Measurements from ENCODE around the gene POLR3E. TPM values are rescaled to one million over a fixed set of nuclear protein-coding genes. Genes with fewer than 3 reads are reported as not detected.

The POLR3E gene
- total RNA-seq, 4 donors from 2014 or later: 23.2 to 107 (median 46.0) TPM

GRCh38 chr16:22313876-22314470 lies 16.8 kb downstream of the POLR3E start:
- H3K9me3 ChIP-seq: no peaks in the 10 kb centered on the region
- H3K4me1 ChIP-seq: no peaks in the 10 kb centered on the region
- TF ChIP-seq EP300 (IDR thresholded peaks at IDR 0.05; ENCODE audit: low read depth) (no peak), POLR2AphosphoS5 (IDR thresholded peaks at IDR 0.05) (no peak), POLR2A (IDR thresholded peaks at IDR 0.05) (no peak), CTCF (IDR thresholded peaks at IDR 0.05) (no peak)
- peaks cover 0 to 54% (median 13%) of the 10 kb centered on the region in 4 donors for H3K36me3 ChIP-seq
- no peak overlapping the region for H3K27ac ChIP-seq
- 97% methylated on average over 10 of the region's 10 CpGs; no CpG with 5 or more reads in 1 of the 2 donors for WGBS, 2 donors (ENCODE audit: low coverage in 1 of 2)
- H3K27me3 ChIP-seq: no peaks in the 10 kb centered on the region
- in situ Hi-C loops (cut with MboI; ENCODE audit: low pct_ligation_motif_present in 1 of 4, low pct_unique_long_range_greater_than_20kb in 1 of 4, low sequenced_read_pairs in 3 of 4): loop anchor here in 2 of 4 donors (25.0 kb wide), 2 partner anchors 98 to 1127 kb away; no protein-coding TSS in a partner anchor
- intact Hi-C loops (cut with DNase I; ENCODE audit: low total_unique reads): no loop called here
- H3K4me3 ChIP-seq: no peak overlapping the region
- no peak for DNase-seq

- Histone ChIP-seq H3K4me1 (no peaks in the 10 kb centered on the region), H3K4me3 (no peak overlapping the region), H3K27ac (no peak overlapping the region), H3K36me3 (peaks cover 0 to 51% (median 10%) of the 10 kb centered on the region in 4 donors), H3K27me3 (no peaks in the 10 kb centered on the region), H3K9me3 (no peaks in the 10 kb centered on the region)
- no peak for DNase-seq
- no peak for TF ChIP-seq CTCF (IDR thresholded peaks at IDR 0.05)
- intact Hi-C loops (cut with DNase I; ENCODE audit: low total_unique reads) (no loop called here), in situ Hi-C loops (cut with MboI; ENCODE audit: low pct_ligation_motif_present in 1 of 4, low pct_unique_long_range_greater_than_20kb in 1 of 4, low sequenced_read_pairs in 3 of 4) (loop anchor here in 2 of 4 donors (25.0 kb wide), 2 partner anchors 97 to 1128 kb away; no protein-coding TSS in a partner anchor)
- 89 to 91% methylated on average over 5 to 37 of the region's 37 CpGs for WGBS, 2 donors (ENCODE audit: low coverage in 1 of 2)
Observed at GRCh38 chr16:22314661-22315626, 17.7 kb downstream of the POLR3E start.

- 63 to 93% methylated on average over 1 of the region's 1 CpG for WGBS, 2 donors (ENCODE audit: low coverage in 1 of 2)
- Histone ChIP-seq H3K9me3 (no peaks in the 10 kb centered on the region), H3K27me3 (no peaks in the 10 kb centered on the region), H3K4me1 (no peaks in the 10 kb centered on the region), H3K4me3 (no peak overlapping the region), H3K27ac (no peak overlapping the region), H3K36me3 (peaks cover 0 to 42% (median 13%) of the 10 kb centered on the region in 4 donors)
- TF ChIP-seq EP300 (IDR thresholded peaks at IDR 0.05; ENCODE audit: low read depth) (no peak), POLR2AphosphoS5 (IDR thresholded peaks at IDR 0.05) (no peak), CTCF (IDR thresholded peaks at IDR 0.05) (no peak), POLR2A (IDR thresholded peaks at IDR 0.05) (no peak)
- intact Hi-C loops (cut with DNase I; ENCODE audit: low total_unique reads): no loop called here
- in situ Hi-C loops (cut with MboI; ENCODE audit: low pct_ligation_motif_present in 1 of 4, low pct_unique_long_range_greater_than_20kb in 1 of 4, low sequenced_read_pairs in 3 of 4): loop anchor here in 2 of 4 donors (25.0 kb wide), 2 partner anchors 96 to 1129 kb away; no protein-coding TSS in a partner anchor
- no peak for DNase-seq
Observed at GRCh38 chr16:22315979-22316378, 18.8 kb downstream of the POLR3E start.

- in situ Hi-C loops (cut with MboI; ENCODE audit: low pct_ligation_motif_present in 1 of 4, low pct_unique_long_range_greater_than_20kb in 1 of 4, low sequenced_read_pairs in 3 of 4): loop anchor here in 2 of 4 donors (25.0 kb wide), 2 partner anchors 96 to 1129 kb away; no protein-coding TSS in a partner anchor
- no peak for DNase-seq
- peaks cover 0 to 1% (median 0%) of the 10 kb centered on the region in 4 donors for H3K4me1 ChIP-seq
- H3K36me3 ChIP-seq: peaks cover 0 to 41% (median 13%) of the 10 kb centered on the region in 4 donors
- WGBS, 2 donors (ENCODE audit: low coverage in 1 of 2): 92 to 96% methylated on average over 2 to 7 of the region's 9 CpGs
- no peak overlapping the region for H3K27ac ChIP-seq
- intact Hi-C loops (cut with DNase I; ENCODE audit: low total_unique reads): no loop called here
- H3K4me3 ChIP-seq: no peak overlapping the region
- TF ChIP-seq POLR2A (IDR thresholded peaks at IDR 0.05) (no peak), EP300 (IDR thresholded peaks at IDR 0.05; ENCODE audit: low read depth) (no peak), POLR2AphosphoS5 (IDR thresholded peaks at IDR 0.05) (no peak), CTCF (IDR thresholded peaks at IDR 0.05) (no peak)
- no peaks in the 10 kb centered on the region for H3K27me3 ChIP-seq
- H3K9me3 ChIP-seq: no peaks in the 10 kb centered on the region
Observed at GRCh38 chr16:22316411-22316811, 19.2 kb downstream of the POLR3E start.

Data from transverse colon (tissue), 4 donors.